ENCODE results near the gene TAF6. TPM values are rescaled to one million over a fixed set of nuclear protein-coding genes. Genes with fewer than 3 reads are reported as not detected.

The TAF6 gene
- total and polyA plus RNA-seq, 9 of the 15 experiments (the other 6 are each of a cell fraction or from before 2014, with no cell fraction given), result 0.78 to 78.7 (median 21.3) TPM

DNA sequence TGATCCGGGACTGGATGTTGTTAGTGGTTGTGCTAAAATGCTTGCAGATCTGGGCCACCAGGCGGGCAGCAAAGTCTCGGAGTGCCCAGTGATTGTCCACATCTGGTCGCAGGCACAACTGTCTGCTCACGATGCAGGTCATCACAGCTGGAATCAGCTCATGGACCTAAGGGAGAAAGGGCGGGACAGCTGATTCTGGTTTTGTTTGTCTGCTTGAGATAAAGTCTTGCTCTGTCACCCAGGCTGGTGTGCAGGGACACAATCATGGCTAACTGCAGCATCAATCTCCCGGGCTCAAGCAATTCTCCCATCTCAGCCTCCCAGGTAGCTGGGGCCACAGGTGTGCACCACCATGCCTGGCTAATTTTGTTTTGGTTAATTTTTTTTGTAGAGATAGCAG, 8.0 kb downstream of the TAF6 start (continued):
- TF ChIP-seq, protein P1, sequence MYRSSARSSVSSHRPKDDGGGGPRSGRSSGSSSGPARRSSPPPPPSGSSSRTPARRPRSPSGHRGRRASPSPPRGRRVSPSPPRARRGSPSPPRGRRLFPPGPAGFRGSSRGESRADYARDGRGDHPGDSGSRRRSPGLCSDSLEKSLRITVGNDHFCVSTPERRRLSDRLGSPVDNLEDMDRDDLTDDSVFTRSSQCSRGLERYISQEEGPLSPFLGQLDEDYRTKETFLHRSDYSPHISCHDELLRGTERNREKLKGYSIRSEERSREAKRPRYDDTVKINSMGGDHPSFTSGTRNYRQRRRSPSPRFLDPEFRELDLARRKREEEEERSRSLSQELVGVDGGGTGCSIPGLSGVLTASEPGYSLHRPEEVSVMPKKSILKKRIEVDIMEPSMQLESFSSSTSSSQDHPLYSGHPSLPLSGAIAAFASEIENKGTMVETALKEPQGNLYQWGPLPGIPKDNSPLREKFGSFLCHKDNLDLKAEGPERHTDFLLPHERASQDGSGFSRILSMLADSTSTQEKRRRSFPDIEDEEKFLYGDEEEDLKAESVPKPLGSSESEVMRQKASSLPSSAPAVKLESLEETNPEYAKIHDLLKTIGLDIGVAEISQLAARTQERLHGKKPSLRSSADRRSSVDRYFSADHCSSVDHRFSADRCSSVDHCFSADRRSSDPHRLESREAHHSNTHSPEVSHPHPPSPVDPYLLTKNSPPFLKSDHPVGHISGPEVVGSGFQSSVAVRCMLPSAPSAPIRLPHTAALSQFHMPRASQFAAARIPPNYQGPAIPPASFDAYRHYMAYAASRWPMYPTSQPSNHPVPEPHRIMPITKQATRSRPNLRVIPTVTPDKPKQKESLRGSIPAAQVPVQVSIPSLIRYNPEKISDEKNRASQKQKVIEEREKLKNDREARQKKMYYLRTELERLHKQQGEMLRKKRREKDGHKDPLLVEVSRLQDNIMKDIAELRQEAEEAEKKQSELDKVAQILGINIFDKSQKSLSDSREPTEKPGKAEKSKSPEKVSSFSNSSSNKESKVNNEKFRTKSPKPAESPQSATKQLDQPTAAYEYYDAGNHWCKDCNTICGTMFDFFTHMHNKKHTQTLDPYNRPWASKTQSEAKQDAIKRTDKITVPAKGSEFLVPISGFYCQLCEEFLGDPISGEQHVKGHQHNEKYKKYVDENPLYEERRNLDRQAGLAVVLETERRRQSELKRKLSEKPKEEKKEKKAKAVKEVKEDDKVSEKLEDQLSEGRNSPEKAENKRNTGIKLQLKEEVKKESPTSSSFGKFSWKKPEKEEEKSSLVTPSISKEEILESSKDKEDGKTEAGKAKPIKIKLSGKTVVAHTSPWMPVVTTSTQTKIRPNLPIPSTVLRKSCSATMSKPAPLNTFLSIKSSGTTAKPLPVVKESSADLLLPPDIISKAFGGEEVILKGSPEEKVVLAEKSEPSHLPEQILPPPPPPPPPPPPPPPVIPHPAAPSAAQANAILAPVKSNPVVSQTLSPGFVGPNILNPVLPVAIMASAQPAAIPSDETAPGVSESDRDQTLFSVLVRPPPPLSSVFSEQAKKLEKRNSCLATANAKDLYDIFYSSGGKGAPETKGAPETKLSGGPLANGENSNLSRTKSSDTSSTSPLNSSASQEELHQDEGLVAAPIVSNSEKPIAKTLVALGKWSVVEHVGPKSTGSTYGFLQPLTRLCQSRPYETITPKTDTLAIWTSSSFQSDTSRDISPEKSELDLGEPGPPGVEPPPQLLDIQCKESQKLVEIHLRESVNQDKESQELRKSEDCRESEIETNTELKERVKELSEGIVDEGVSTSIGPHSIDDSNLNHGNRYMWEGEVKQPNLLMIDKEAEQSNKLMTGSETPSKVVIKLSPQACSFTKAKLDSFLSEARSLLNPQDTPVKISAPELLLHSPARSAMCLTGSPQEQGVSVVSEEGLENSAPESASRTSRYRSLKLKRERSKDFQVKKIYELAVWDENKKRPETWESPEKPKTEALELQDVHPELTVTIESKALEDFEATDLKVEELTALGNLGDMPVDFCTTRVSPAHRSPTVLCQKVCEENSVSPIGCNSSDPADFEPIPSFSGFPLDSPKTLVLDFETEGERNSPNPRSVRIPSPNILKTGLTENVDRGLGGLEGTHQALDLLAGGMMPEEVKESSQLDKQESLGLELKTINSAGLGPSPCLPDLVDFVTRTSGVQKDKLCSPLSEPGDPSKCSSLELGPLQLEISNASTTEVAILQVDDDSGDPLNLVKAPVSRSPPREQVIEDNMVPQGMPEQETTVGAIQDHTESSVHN (IDR thresholded peaks at IDR 0.05; ENCODE audit: borderline replicate concordance in 1 of 2, low read depth in 1 of 2), result no peak
- TF ChIP-seq TAL1 (IDR thresholded peaks at IDR 0.05), result peak; percentile 46; the same call in 1 of the 2 replicates
- TF ChIP-seq E2F3 (CRISPR knock-in tag; IDR thresholded peaks at IDR 0.05), result no peak
- TF ChIP-seq U2AF2 (optimal IDR thresholded peaks at IDR 0.05; ENCODE audit: low read depth, low read length), result no peak
- TF ChIP-seq ZNF41 (CRISPR knock-in tag; conservative IDR thresholded peaks at IDR 0.05), result no peak
- TF ChIP-seq, protein P2, sequence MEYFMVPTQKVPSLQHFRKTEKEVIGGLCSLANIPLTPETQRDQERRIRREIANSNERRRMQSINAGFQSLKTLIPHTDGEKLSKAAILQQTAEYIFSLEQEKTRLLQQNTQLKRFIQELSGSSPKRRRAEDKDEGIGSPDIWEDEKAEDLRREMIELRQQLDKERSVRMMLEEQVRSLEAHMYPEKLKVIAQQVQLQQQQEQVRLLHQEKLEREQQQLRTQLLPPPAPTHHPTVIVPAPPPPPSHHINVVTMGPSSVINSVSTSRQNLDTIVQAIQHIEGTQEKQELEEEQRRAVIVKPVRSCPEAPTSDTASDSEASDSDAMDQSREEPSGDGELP (CRISPR knock-in tag; IDR thresholded peaks at IDR 0.05; ENCODE audit: borderline replicate concordance), result peak; percentile 91
- TF ChIP-seq CBX2 (IDR thresholded peaks at IDR 0.05; ENCODE audit: insufficient read depth, low read length, poor library complexity, severe bottlenecking), result no peak
- TF ChIP-seq, protein P3, sequence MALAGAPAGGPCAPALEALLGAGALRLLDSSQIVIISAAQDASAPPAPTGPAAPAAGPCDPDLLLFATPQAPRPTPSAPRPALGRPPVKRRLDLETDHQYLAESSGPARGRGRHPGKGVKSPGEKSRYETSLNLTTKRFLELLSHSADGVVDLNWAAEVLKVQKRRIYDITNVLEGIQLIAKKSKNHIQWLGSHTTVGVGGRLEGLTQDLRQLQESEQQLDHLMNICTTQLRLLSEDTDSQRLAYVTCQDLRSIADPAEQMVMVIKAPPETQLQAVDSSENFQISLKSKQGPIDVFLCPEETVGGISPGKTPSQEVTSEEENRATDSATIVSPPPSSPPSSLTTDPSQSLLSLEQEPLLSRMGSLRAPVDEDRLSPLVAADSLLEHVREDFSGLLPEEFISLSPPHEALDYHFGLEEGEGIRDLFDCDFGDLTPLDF (CRISPR knock-in tag; IDR thresholded peaks at IDR 0.05), result no peak
- peak; percentile 35; the same call in 1 of the 2 replicates for TF ChIP-seq MAFF (IDR thresholded peaks at IDR 0.05; ENCODE audit: low read length)
- TF ChIP-seq, protein P4, sequence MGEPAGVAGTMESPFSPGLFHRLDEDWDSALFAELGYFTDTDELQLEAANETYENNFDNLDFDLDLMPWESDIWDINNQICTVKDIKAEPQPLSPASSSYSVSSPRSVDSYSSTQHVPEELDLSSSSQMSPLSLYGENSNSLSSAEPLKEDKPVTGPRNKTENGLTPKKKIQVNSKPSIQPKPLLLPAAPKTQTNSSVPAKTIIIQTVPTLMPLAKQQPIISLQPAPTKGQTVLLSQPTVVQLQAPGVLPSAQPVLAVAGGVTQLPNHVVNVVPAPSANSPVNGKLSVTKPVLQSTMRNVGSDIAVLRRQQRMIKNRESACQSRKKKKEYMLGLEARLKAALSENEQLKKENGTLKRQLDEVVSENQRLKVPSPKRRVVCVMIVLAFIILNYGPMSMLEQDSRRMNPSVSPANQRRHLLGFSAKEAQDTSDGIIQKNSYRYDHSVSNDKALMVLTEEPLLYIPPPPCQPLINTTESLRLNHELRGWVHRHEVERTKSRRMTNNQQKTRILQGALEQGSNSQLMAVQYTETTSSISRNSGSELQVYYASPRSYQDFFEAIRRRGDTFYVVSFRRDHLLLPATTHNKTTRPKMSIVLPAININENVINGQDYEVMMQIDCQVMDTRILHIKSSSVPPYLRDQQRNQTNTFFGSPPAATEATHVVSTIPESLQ (CRISPR knock-in tag; IDR thresholded peaks at IDR 0.05), result no peak
- TF ChIP-seq CBFA2T3 (IDR thresholded peaks at IDR 0.05), result peak; percentile 78
- TF ChIP-seq ZNF217 (CRISPR knock-in tag; IDR thresholded peaks at IDR 0.05), result no peak
- TF ChIP-seq RCOR1 (IDR thresholded peaks at IDR 0.05; ENCODE audit: borderline replicate concordance in 1 of 2, low read depth in 2 of 2, low read length in 2 of 2), result peak in 1 of 2 experiments; percentile 52; a peak in 1 of 4 replicates
- TF ChIP-seq, protein P5, sequence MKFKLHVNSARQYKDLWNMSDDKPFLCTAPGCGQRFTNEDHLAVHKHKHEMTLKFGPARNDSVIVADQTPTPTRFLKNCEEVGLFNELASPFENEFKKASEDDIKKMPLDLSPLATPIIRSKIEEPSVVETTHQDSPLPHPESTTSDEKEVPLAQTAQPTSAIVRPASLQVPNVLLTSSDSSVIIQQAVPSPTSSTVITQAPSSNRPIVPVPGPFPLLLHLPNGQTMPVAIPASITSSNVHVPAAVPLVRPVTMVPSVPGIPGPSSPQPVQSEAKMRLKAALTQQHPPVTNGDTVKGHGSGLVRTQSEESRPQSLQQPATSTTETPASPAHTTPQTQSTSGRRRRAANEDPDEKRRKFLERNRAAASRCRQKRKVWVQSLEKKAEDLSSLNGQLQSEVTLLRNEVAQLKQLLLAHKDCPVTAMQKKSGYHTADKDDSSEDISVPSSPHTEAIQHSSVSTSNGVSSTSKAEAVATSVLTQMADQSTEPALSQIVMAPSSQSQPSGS (CRISPR knock-in tag; IDR thresholded peaks at IDR 0.05), result no peak

Measured in K562 (cell line).